Sigmoid colon (tissue), 7 donors: ENCODE data around the gene TTK. TPM values are rescaled to one million over a fixed set of nuclear protein-coding genes. Genes with fewer than 3 reads are reported as not detected.

ENCODE experiments used
- DNase-seq: peaks from one replicate; pipeline ENCODE4 v3.0.0-alpha.2; 2019
- H3K27ac ChIP-seq, 4 donors: fragments of 200-600 bp; sonication (generic); one replicate each; pipeline ENCODE4 v1.5.1; 2016 to 2019; ENCODE audit warnings: mild to moderate bottlenecking in 1 of 4
- H3K27me3 ChIP-seq, 3 donors: fragments of 200-600 bp; sonication (generic); one replicate each; pipeline ENCODE4 v1.5.1; 2019; ENCODE audit warnings: mild to moderate bottlenecking in 1 of 3
- H3K36me3 ChIP-seq, 4 donors: fragments of 200-600 bp; sonication (generic); one replicate each; pipeline ENCODE4 v1.5.1; 2016 to 2019
- H3K4me1 ChIP-seq, 4 donors: fragments of 200-600 bp; sonication (generic); one replicate each; pipeline ENCODE4 v1.5.1; 2017 to 2019
- H3K4me3 ChIP-seq, 4 donors: fragments of 200-600 bp; sonication (generic); one replicate each; pipeline ENCODE4 v1.5.1; 2017 to 2019; ENCODE audit warnings: mild to moderate bottlenecking in 2 of 4, moderate library complexity in 1 of 4
- H3K9me3 ChIP-seq, 4 donors: fragments of 200-600 bp in 3 of 4; sonication (generic) in 3 of 4; one replicate each; pipeline versions ENCODE4 v1.5.1 to v1.6.1; 2013 to 2019
- EP300 ChIP-seq, 4 donors: sonication (generic); formaldehyde crosslinking; IDR thresholded peaks; one replicate each; pipeline ENCODE4 v1.6.1; 2017; ENCODE audit warnings: antibody characterized with exemption in 4 of 4
- POLR2A ChIP-seq, 2 donors: fragments of 450-650 bp; IDR thresholded peaks; one replicate each; pipeline ENCODE4 v1.6.1; 2016; ENCODE audit warnings: antibody characterized with exemption in 2 of 2, mild to moderate bottlenecking in 2 of 2, moderate library complexity in 2 of 2
- POLR2AphosphoS5 ChIP-seq, 4 donors: sonication (generic); formaldehyde crosslinking; IDR thresholded peaks; one replicate each; pipeline ENCODE4 v1.6.1; 2017; ENCODE audit warnings: antibody characterized with exemption in 4 of 4
- WGBS, 2 donors: extraction: QIAGEN DNeasy Blood & Tissue Kit; methylation state at CpG; one replicate each; pipeline ENCODE4 v1.1.7; 2013; 5-methylcytosine and 5-hydroxymethylcytosine counted together
- intact Hi-C: fragments of 100-400 bp; cut with DNase I; formaldehyde crosslinking; loops from one replicate; pipeline ENCODE4 v1.15.1; 2023
- polyA plus RNA-seq, 3 donors: library from polyadenylated mRNA; stranded (reverse); fragments of 200-250 nt; gene quantifications; one replicate each; pipeline ENCODE4 v1.2.3, GENCODE V29; 2013
- total RNA-seq, 4 donors: library from RNA; depleted of rRNA; stranded (reverse); fragments of >200 nt; gene quantifications; one replicate each; pipeline ENCODE4 v1.1.0, GENCODE V29; 2016
- TF ChIP-seq, protein P1 (sequence below), 4 experiments: fragments of 450-650 bp in 3 of 4; fragments of 200-600 bp in 1 of 4; IDR thresholded peaks; one replicate each; pipeline ENCODE4 v1.5.1; 2016 to 2019; ENCODE audit warnings: antibody characterized with exemption in 4 of 4, mild to moderate bottlenecking in 3 of 4, moderate library complexity in 2 of 4
- donor health status: healthy with polysubstance abuse.
- donor health status: Bipolar disorder and iron deficiency.
- donor health status: healthy.

The TTK gene
- total and polyA plus RNA-seq, 7 donors: 0.16 to 5.9 (median 0.55) TPM

DNA sequence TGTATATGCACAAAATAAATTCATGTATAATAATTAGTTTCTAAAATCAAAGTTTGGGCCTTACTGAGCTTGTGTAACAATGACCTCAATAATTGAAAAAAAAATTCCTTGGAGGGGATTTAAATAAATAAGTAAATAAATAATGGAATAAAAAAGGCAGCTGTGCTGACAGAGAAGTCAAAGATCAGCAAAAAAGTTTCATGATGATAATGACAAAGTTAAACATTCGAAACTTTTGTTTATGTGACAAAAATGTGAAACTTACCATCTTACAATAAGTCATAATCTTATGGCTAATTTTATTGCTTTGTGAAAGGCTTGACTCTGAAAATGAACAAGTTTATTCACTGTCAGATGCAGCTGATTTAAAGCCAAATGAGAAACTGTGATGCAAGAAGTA lies 3.1 kb upstream of the TTK start:
- 73 to 75% methylated on average over 1 of the region's 1 CpG for WGBS, 2 donors
- no peaks in the 10 kb centered on the region for H3K27me3 ChIP-seq
- no peaks in the 10 kb centered on the region for H3K9me3 ChIP-seq
- H3K27ac ChIP-seq: no peak overlapping the region
- H3K4me3 ChIP-seq: no peak overlapping the region
- TF ChIP-seq, protein P1, sequence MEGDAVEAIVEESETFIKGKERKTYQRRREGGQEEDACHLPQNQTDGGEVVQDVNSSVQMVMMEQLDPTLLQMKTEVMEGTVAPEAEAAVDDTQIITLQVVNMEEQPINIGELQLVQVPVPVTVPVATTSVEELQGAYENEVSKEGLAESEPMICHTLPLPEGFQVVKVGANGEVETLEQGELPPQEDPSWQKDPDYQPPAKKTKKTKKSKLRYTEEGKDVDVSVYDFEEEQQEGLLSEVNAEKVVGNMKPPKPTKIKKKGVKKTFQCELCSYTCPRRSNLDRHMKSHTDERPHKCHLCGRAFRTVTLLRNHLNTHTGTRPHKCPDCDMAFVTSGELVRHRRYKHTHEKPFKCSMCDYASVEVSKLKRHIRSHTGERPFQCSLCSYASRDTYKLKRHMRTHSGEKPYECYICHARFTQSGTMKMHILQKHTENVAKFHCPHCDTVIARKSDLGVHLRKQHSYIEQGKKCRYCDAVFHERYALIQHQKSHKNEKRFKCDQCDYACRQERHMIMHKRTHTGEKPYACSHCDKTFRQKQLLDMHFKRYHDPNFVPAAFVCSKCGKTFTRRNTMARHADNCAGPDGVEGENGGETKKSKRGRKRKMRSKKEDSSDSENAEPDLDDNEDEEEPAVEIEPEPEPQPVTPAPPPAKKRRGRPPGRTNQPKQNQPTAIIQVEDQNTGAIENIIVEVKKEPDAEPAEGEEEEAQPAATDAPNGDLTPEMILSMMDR (IDR thresholded peaks at IDR 0.05): no peak
- no peak for TF ChIP-seq POLR2A (IDR thresholded peaks at IDR 0.05)
- TF ChIP-seq EP300 (IDR thresholded peaks at IDR 0.05): no peak
- H3K36me3 ChIP-seq: no peaks in the 10 kb centered on the region
- DNase-seq: no peak
- intact Hi-C loops: loop anchor here (5.0 kb wide), 1 partner anchor 54 kb away; the partner anchor contains the start of gene ELOVL4
- peaks cover 0 to 14% (median 9%) of the 10 kb centered on the region in 4 donors for H3K4me1 ChIP-seq

- Histone ChIP-seq H3K4me1 (peaks cover 0 to 14% (median 9%) of the 10 kb centered on the region in 4 donors), H3K4me3 (peak overlapping the region; percentile 55 to 69 (median 64)), H3K27ac (peak overlapping the region; percentile 82 to 88 (median 86)), H3K9me3 (no peaks in the 10 kb centered on the region), H3K36me3 (no peaks in the 10 kb centered on the region), H3K27me3 (no peaks in the 10 kb centered on the region)
- 1% methylated on average over 13 of the region's 13 CpGs for WGBS, 2 donors
- intact Hi-C loops: loop anchor here (1.0 to 5.0 kb wide), 2 partner anchors 56 to 102 kb away; partner anchors contain the start of gene ELOVL4
- DNase-seq: peak; percentile 65
- TF ChIP-seq EP300 (IDR thresholded peaks at IDR 0.05): no peak
- no peak for TF ChIP-seq POLR2AphosphoS5 (IDR thresholded peaks at IDR 0.05)
- TF ChIP-seq, protein P1 (IDR thresholded peaks at IDR 0.05): no peak
- no peak for TF ChIP-seq POLR2A (IDR thresholded peaks at IDR 0.05)
Measured at GRCh38 chr6:80003826-80004172, 650 bp upstream of the TTK start.

- Histone ChIP-seq H3K27me3 (no peaks in the 10 kb centered on the region), H3K27ac (no peak overlapping the region), H3K9me3 (no peaks in the 10 kb centered on the region), H3K4me3 (no peak overlapping the region), H3K4me1 (peaks cover 0 to 14% (median 9%) of the 10 kb centered on the region in 4 donors), H3K36me3 (no peaks in the 10 kb centered on the region)
- 52 to 63% methylated on average over 6 of the region's 6 CpGs for WGBS, 2 donors
- TF ChIP-seq, protein P1 (IDR thresholded peaks at IDR 0.05): no peak
- no peak for TF ChIP-seq EP300 (IDR thresholded peaks at IDR 0.05)
- TF ChIP-seq POLR2AphosphoS5 (IDR thresholded peaks at IDR 0.05): no peak
- TF ChIP-seq POLR2A (IDR thresholded peaks at IDR 0.05): no peak
- no peak for DNase-seq
- intact Hi-C loops: no loop called here
Measured at GRCh38 chr6:80005406-80005805, 957 bp downstream of the TTK start.

DNA sequence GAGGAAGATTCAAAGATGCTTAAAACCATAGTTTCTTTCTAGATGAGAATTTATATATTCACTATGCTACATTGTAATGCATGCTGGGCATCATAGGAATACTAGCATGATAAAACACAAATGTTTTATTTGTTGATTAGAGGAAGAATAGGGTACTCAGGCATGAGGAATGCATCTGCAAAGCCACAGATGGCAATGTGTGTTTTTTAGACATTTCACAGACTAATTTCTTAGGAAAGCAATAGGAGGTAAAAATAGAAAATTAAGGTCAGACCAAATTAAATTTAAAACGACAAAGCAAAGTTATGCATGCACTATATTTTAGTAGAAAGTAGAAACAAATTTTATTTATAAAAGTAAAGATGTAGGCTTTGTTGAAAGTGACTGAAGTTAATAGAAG lies 2.1 kb downstream of the TTK start:
- Histone ChIP-seq H3K4me1 (peaks cover 0 to 14% (median 9%) of the 10 kb centered on the region in 4 donors), H3K27ac (no peak overlapping the region), H3K4me3 (no peak overlapping the region), H3K36me3 (no peaks in the 10 kb centered on the region), H3K27me3 (no peaks in the 10 kb centered on the region), H3K9me3 (no peaks in the 10 kb centered on the region)
- intact Hi-C loops: no loop called here
- WGBS, 2 donors: 75 to 85% methylated on average over 1 of the region's 1 CpG
- no peak for DNase-seq
- TF ChIP-seq, protein P1 (IDR thresholded peaks at IDR 0.05): no peak
- TF ChIP-seq EP300 (IDR thresholded peaks at IDR 0.05): no peak
- TF ChIP-seq POLR2A (IDR thresholded peaks at IDR 0.05): no peak
- TF ChIP-seq POLR2AphosphoS5 (IDR thresholded peaks at IDR 0.05): no peak

DNA sequence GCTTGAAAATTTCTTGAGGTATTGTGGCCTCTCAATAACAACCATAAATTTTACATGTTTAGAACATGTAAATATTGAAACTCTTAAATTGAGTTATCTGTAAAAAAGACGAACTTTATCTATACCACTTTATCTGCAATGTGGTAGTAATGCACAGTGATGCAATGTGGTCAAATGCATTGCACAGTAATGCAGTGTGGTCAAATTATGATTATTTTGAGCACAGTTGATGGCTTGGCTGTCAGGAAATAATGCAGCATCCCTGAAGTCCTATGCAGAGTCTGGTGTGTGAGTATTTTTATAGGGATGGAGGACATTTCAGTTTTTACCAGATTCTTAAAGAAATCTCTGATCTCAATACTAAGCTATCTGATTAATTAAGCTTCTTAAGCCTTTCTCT lies 5.1 kb downstream of the TTK start:
- Histone ChIP-seq H3K27ac (no peak overlapping the region), H3K4me3 (no peak overlapping the region), H3K9me3 (no peaks in the 10 kb centered on the region), H3K36me3 (no peaks in the 10 kb centered on the region), H3K4me1 (peaks cover 0 to 7% (median 6%) of the 10 kb centered on the region in 4 donors), H3K27me3 (no peaks in the 10 kb centered on the region)
- intact Hi-C loops: no loop called here
- DNase-seq: no peak
- TF ChIP-seq, protein P1 (IDR thresholded peaks at IDR 0.05): no peak
- WGBS, 2 donors: 61 to 78% methylated on average over 1 of the region's 1 CpG
